HG03097 (cell line): ENCODE data around the gene HIGD1B.

Source experiments
- ATAC-seq: cut with Tn5 transposase; IDR thresholded peaks from one replicate; pipeline ENCODE4 v1.9.1; 2021; ENCODE audit not compliant: unreplicated experiment, low FRiP score

HIGD1B gene

DNA sequence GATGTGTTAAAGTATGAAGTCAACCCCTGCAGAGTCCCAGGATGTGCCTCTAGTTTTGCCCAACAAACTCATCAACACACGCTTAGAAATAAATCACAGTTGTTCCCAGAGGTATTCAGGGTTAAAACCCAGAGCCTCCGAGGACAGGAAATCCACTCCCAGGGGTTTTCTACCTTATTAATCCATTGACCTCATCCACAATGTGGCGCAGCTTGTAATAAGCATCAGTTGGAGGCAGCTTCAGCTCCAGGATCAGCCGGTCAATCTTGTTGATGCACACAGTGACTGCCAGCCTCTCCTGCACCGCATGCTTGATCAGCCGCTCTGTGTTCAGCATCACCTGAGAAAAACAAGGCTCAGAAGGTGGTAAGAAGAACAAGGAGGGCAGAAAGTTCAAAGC, 28.1 kb downstream of the HIGD1B start:
- no peak for ATAC-seq

DNA sequence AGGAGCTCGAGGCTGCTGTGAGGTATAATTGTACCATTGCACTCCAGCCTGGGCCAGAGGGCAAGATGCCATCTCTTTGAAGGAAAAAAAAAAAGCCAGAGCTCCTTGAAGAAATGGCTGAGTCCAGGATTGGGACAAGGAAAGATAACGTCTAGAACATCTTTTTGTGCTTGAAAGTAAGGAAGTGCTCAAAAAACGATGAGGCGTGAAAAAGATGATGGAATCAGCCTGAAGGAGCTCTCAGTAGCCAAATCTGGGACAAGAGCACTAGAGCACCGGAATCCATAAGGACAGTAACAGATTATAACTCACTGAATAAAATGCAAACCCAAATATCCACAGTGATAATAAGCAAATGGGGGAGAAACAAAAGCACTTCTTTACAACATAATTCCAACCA, 29.4 kb downstream of the HIGD1B start:
- ATAC-seq = no peak

DNA sequence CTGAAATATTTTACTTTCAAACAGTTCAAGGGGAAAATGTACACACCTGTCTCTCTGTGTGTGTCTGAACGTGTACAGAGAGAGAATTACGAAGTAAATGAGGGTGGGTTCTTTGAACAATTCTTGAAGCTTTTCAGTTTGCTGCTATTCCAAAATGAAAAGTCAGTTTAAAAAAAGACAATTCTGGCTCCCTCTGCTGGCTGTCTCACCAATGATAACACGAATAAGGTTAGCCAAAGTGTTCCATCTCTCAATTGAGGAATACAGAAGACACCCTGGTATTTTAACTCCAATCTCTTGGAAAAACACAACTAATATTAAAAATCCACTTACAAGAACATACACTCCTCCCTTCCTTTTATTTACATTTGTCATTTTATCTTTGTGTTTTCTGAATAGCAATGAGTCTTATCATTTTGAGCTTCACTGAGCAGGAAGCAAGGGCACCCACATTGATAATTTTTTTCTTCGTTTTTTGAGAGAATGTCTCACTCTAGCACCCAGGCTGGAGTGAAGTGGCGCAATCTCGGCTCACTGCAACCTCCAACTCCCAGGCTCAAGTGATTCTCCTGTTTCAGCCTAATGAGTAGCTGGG, 31.0 kb downstream of the HIGD1B start:
- ATAC-seq = no peak

DNA sequence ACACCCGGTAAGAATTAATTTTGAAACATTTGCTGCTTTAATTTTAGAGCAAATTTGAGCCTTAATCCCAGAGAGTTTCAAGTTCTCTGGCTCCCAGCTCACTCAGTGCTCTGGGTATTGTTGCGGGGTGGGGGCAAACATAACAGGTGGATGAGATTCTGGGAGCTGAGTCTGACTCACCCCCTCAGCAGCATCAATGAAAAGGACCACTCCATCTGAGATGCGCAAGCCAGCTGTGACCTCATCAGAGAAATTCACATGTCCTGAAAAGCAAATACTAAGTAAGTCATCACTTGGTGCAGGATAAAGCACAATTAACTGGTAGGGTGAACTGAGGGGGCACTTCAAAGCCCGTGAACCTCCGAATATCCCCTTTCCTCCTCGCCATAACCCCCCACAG, 31.7 kb downstream of the HIGD1B start:
- ATAC-seq = no peak

DNA sequence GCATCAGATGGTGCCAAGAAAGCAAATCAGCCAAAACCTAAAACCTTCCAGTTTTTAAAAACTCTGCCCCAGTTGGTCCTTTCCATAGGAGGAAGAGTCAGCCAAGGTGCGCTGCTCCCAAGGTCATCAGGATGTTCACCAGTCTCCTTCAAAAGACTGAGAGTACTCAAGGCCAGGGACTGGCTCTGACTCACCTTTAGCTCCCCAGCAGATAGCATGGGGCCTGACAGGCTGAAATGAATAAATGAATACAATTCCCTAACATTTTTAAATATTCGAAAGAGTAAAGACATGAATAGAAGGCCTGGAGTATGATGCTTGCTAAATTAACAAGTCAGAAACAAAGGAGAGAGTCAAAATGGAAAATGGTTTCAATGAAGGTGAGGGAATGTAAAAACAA, 32.4 kb downstream of the HIGD1B start:
- ATAC-seq = no peak

DNA sequence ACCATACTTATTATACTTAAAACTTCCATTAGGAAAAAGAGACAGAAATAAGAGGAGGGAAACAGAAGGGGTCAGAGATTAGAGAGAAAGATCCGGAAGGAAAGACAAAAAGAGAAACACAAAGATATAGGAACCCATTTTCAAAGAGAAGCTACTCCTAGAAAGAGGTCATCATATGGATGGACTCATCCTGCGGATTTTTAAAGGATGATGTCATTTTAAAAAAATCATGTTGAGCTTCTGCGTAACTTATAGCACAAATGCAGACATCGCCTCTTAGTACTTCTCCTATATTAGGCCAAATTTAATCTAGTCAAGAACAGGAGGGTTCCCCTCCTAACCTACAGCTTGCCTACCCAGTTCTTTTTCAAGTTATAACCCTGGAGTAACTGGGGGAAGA, 33.5 kb downstream of the HIGD1B start:
- ATAC-seq = no peak

DNA sequence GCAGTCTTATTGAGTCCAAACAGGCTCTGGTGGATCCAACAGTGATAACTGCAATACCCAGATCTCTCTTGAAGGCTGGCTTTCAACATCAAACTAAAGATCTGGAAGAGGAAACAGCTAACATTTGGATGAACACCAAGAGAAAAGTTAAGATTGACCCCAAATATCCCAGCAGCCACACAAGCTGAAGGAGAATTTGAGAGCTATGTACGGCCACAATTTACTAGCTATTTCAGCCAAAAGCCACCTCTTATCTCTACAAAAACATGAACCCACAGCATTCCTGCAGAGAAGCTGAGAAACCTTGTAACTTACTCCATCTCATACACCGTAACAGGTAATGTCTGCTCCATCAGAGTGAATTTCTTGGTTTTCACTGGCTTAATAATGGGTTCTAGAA, 37.3 kb downstream of the HIGD1B start:
- ATAC-seq = no peak

- no peak for ATAC-seq
Observed at GRCh38 chr17:44887016-44887415, 39.3 kb downstream of the HIGD1B start.

GRCh38 chr17:44887971-44888954, 40.6 kb downstream of the HIGD1B start:
- no peak for ATAC-seq

GRCh38 chr17:44889003-44889402, 41.3 kb downstream of the HIGD1B start:
- no peak for ATAC-seq

GRCh38 chr17:44892250-44892649, 44.6 kb downstream of the HIGD1B start:
- ATAC-seq = no peak

GRCh38 chr17:44894642-44895041, 47.0 kb downstream of the HIGD1B start:
- ATAC-seq = no peak

GRCh38 chr17:44898768-44899073, 51.0 kb downstream of the HIGD1B start:
- no peak for ATAC-seq

DNA sequence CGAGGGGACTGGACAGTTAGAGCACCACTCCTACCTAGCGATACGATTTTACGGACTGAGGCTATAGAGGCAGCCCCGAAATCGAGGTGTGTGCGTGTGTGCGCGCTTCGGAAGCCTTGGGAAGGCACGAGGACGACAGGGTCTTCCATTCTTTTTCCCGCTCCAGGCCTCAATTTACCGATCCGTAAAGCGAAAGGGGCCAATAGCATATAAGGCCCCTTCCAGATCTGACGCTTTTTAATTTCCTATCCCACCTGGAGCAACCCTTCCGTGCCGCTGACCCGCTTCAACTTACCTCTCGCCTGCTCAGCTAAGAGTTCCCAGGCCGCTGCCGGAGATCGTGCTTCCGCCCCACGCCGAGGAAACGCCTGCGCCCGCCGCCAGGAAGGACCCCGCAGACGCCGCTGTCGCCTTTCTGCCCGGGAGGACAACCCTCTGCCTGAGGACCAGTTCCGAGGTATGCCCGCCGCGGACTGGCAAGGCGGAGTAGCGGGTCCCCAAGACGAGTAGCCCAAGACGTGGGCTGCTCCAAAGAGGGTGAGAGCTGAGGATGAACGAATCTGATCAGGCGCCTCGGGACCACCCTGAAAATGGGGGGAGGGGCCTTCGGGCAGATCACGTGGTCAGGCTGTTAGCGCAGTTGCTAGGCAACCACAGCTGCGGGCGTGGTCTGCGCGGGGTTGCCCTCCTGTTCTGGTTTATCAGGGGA, 51.5 kb downstream of the HIGD1B start, which contains the start of gene EFTUD2:
Gene EFTUD2 (minus strand): TSS at position 372 of the 709 bp plus-strand sequence. CDS start 4,924 bp downstream, outside the sequence.
- ATAC-seq = peak; percentile 56
